ENCODE measurements around the gene MEGF9.

MEGF9 gene

GRCh38 chr9:120710110-120710981 lies 3.9 kb downstream of the MEGF9 start:
- no peak overlapping the region for H3K4me3 ChIP-seq (ENCODE audit: low read length)

GRCh38 chr9:120708526-120709224 lies 5.6 kb downstream of the MEGF9 start:
- peaks cover 33% of the 10 kb centered on the region for H3K4me1 ChIP-seq (ENCODE audit: insufficient read depth, low read length)
- H3K27me3 ChIP-seq (ENCODE audit: insufficient read depth, low read length): no peaks in the 10 kb centered on the region
- no peaks in the 10 kb centered on the region for H3K9me3 ChIP-seq (ENCODE audit: low read length)
- no peak overlapping the region for H2AFZ ChIP-seq (ENCODE audit: low read depth, low read length)
- no peak overlapping the region for H3K4me3 ChIP-seq (ENCODE audit: low read length)
- peaks cover 14% of the 10 kb centered on the region for H3K36me3 ChIP-seq (ENCODE audit: insufficient read depth, low read length)

More at GRCh38 chr9:120710110-120710981, 3.9 kb downstream of the MEGF9 start:
- no peaks in the 10 kb centered on the region for H3K9me3 ChIP-seq (ENCODE audit: low read length)
- H3K4me1 ChIP-seq (ENCODE audit: insufficient read depth, low read length): peaks cover 33% of the 10 kb centered on the region
- H3K27me3 ChIP-seq (ENCODE audit: insufficient read depth, low read length): no peaks in the 10 kb centered on the region
- H3K36me3 ChIP-seq (ENCODE audit: insufficient read depth, low read length): peaks cover 10% of the 10 kb centered on the region
- no peak overlapping the region for H2AFZ ChIP-seq (ENCODE audit: low read depth, low read length)

GRCh38 chr9:120707170-120707569 lies 7.1 kb downstream of the MEGF9 start:
- Histone ChIP-seq H3K9me3 (ENCODE audit: low read length) (no peaks in the 10 kb centered on the region), H3K4me3 (ENCODE audit: low read length) (no peak overlapping the region), H3K4me1 (ENCODE audit: insufficient read depth, low read length) (peaks cover 22% of the 10 kb centered on the region), H3K36me3 (ENCODE audit: insufficient read depth, low read length) (peaks cover 17% of the 10 kb centered on the region), H2AFZ (ENCODE audit: low read depth, low read length) (no peak overlapping the region), H3K27me3 (ENCODE audit: insufficient read depth, low read length) (no peaks in the 10 kb centered on the region)

- no peak overlapping the region for H2AFZ ChIP-seq (ENCODE audit: low read depth, low read length)
- no peaks in the 10 kb centered on the region for H3K27me3 ChIP-seq (ENCODE audit: insufficient read depth, low read length)
- no peak overlapping the region for H3K4me3 ChIP-seq (ENCODE audit: low read length)
- peaks cover 17% of the 10 kb centered on the region for H3K36me3 ChIP-seq (ENCODE audit: insufficient read depth, low read length)
- H3K4me1 ChIP-seq (ENCODE audit: insufficient read depth, low read length): peaks cover 10% of the 10 kb centered on the region
- H3K9me3 ChIP-seq (ENCODE audit: low read length): no peaks in the 10 kb centered on the region
These were observed 9.1 kb downstream of the MEGF9 start for GRCh38 chr9:120705174-120705573.

- Histone ChIP-seq H2AFZ (ENCODE audit: low read depth, low read length) (no peak overlapping the region), H3K36me3 (ENCODE audit: insufficient read depth, low read length) (peaks cover 6% of the 10 kb centered on the region), H3K27me3 (ENCODE audit: insufficient read depth, low read length) (no peaks in the 10 kb centered on the region), H3K4me1 (ENCODE audit: insufficient read depth, low read length) (peaks cover 26% of the 10 kb centered on the region), H3K4me3 (ENCODE audit: low read length) (no peak overlapping the region), H3K9me3 (ENCODE audit: low read length) (no peaks in the 10 kb centered on the region)
These were observed 12.2 kb downstream of the MEGF9 start for GRCh38 chr9:120702075-120702474.

- H3K36me3 ChIP-seq (ENCODE audit: insufficient read depth, low read length): peaks cover 6% of the 10 kb centered on the region
These were observed 13.0 kb downstream of the MEGF9 start for GRCh38 chr9:120701248-120701647.

GRCh38 chr9:120698766-120699165 lies 15.5 kb downstream of the MEGF9 start:
- H3K4me3 ChIP-seq (ENCODE audit: low read length): no peak overlapping the region
- H3K36me3 ChIP-seq (ENCODE audit: insufficient read depth, low read length): peaks cover 5% of the 10 kb centered on the region
- H3K27me3 ChIP-seq (ENCODE audit: insufficient read depth, low read length): no peaks in the 10 kb centered on the region

More at GRCh38 chr9:120701248-120701647, 13.0 kb downstream of the MEGF9 start:
- H3K27me3 ChIP-seq (ENCODE audit: insufficient read depth, low read length): no peaks in the 10 kb centered on the region
- no peaks in the 10 kb centered on the region for H3K9me3 ChIP-seq (ENCODE audit: low read length)
- no peak overlapping the region for H2AFZ ChIP-seq (ENCODE audit: low read depth, low read length)
- no peak overlapping the region for H3K4me3 ChIP-seq (ENCODE audit: low read length)
- peaks cover 29% of the 10 kb centered on the region for H3K4me1 ChIP-seq (ENCODE audit: insufficient read depth, low read length)

GRCh38 chr9:120697448-120697847 lies 16.8 kb downstream of the MEGF9 start:
- no peaks in the 10 kb centered on the region for H3K27me3 ChIP-seq (ENCODE audit: insufficient read depth, low read length)
- H3K4me1 ChIP-seq (ENCODE audit: insufficient read depth, low read length): peaks cover 23% of the 10 kb centered on the region

More at GRCh38 chr9:120698766-120699165, 15.5 kb downstream of the MEGF9 start:
- H3K4me1 ChIP-seq (ENCODE audit: insufficient read depth, low read length): peaks cover 19% of the 10 kb centered on the region
- H2AFZ ChIP-seq (ENCODE audit: low read depth, low read length): no peak overlapping the region
- no peaks in the 10 kb centered on the region for H3K9me3 ChIP-seq (ENCODE audit: low read length)

GRCh38 chr9:120696551-120697230 lies 17.6 kb downstream of the MEGF9 start:
- Histone ChIP-seq H3K27me3 (ENCODE audit: insufficient read depth, low read length) (no peaks in the 10 kb centered on the region), H3K9me3 (ENCODE audit: low read length) (no peaks in the 10 kb centered on the region), H3K36me3 (ENCODE audit: insufficient read depth, low read length) (peaks cover 2% of the 10 kb centered on the region), H3K4me1 (ENCODE audit: insufficient read depth, low read length) (peaks cover 30% of the 10 kb centered on the region), H2AFZ (ENCODE audit: low read depth, low read length) (no peak overlapping the region), H3K4me3 (ENCODE audit: low read length) (no peak overlapping the region)

More at GRCh38 chr9:120697448-120697847, 16.8 kb downstream of the MEGF9 start:
- H3K4me3 ChIP-seq (ENCODE audit: low read length): no peak overlapping the region
- H3K9me3 ChIP-seq (ENCODE audit: low read length): no peaks in the 10 kb centered on the region
- H2AFZ ChIP-seq (ENCODE audit: low read depth, low read length): no peak overlapping the region
- H3K36me3 ChIP-seq (ENCODE audit: insufficient read depth, low read length): peaks cover 2% of the 10 kb centered on the region

- Histone ChIP-seq H2AFZ (ENCODE audit: low read depth, low read length) (no peak overlapping the region), H3K9me3 (ENCODE audit: low read length) (no peaks in the 10 kb centered on the region), H3K36me3 (ENCODE audit: insufficient read depth, low read length) (peaks cover 2% of the 10 kb centered on the region), H3K27me3 (ENCODE audit: insufficient read depth, low read length) (no peaks in the 10 kb centered on the region), H3K4me3 (ENCODE audit: low read length) (no peak overlapping the region), H3K4me1 (ENCODE audit: insufficient read depth, low read length) (peaks cover 52% of the 10 kb centered on the region)
These were observed 19.7 kb downstream of the MEGF9 start for GRCh38 chr9:120694559-120694958.

GRCh38 chr9:120693700-120694008 lies 20.6 kb downstream of the MEGF9 start:
- Histone ChIP-seq H3K9me3 (ENCODE audit: low read length) (no peaks in the 10 kb centered on the region), H3K36me3 (ENCODE audit: insufficient read depth, low read length) (peaks cover 2% of the 10 kb centered on the region), H3K4me3 (ENCODE audit: low read length) (no peak overlapping the region), H3K4me1 (ENCODE audit: insufficient read depth, low read length) (peaks cover 57% of the 10 kb centered on the region), H3K27me3 (ENCODE audit: insufficient read depth, low read length) (no peaks in the 10 kb centered on the region), H2AFZ (ENCODE audit: low read depth, low read length) (no peak overlapping the region)

- Histone ChIP-seq H3K36me3 (ENCODE audit: insufficient read depth, low read length) (peaks cover 2% of the 10 kb centered on the region), H3K4me3 (ENCODE audit: low read length) (no peak overlapping the region), H3K27me3 (ENCODE audit: insufficient read depth, low read length) (no peaks in the 10 kb centered on the region), H2AFZ (ENCODE audit: low read depth, low read length) (no peak overlapping the region), H3K9me3 (ENCODE audit: low read length) (no peaks in the 10 kb centered on the region), H3K4me1 (ENCODE audit: insufficient read depth, low read length) (peaks cover 55% of the 10 kb centered on the region)
These were observed 21.2 kb downstream of the MEGF9 start for GRCh38 chr9:120692901-120693699.

All from neuron (in vitro differentiated cells).